GM19468 (cell line): ENCODE data around the gene CALN1.

Experiments
- ATAC-seq: cut with Tn5 transposase; IDR thresholded peaks from one replicate; pipeline ENCODE4 v1.9.1; 2021; ENCODE audit warnings: mild to moderate bottlenecking, moderate library complexity, moderate number of reproducible peaks; ENCODE audit not compliant: unreplicated experiment; ENCODE audit errors: extremely low read depth

The CALN1 gene

GRCh38 chr7:72017756-72018155, 394.4 kb downstream of the CALN1 start:
- no peak for ATAC-seq

- no peak for ATAC-seq
These were observed 395.6 kb downstream of the CALN1 start for GRCh38 chr7:72016574-72016973.

GRCh38 chr7:72015136-72015535, 397.0 kb downstream of the CALN1 start:
- no peak for ATAC-seq

- ATAC-seq = no peak
These were observed 405.1 kb downstream of the CALN1 start for GRCh38 chr7:72007018-72007417.

GRCh38 chr7:72003236-72003635, 408.9 kb downstream of the CALN1 start:
- ATAC-seq = no peak

- no peak for ATAC-seq
These were observed 416.0 kb downstream of the CALN1 start for GRCh38 chr7:71996141-71996540.

- ATAC-seq = no peak
These were observed 417.0 kb downstream of the CALN1 start for GRCh38 chr7:71995111-71995510.

GRCh38 chr7:71991586-71991985, 420.6 kb downstream of the CALN1 start:
- ATAC-seq = no peak

GRCh38 chr7:71990138-71990462, 422.0 kb downstream of the CALN1 start:
- no peak for ATAC-seq

- ATAC-seq = no peak
These were observed 423.9 kb downstream of the CALN1 start for GRCh38 chr7:71988201-71988600.

- no peak for ATAC-seq
These were observed 424.9 kb downstream of the CALN1 start for GRCh38 chr7:71987200-71987767.

- no peak for ATAC-seq
These were observed 427.8 kb downstream of the CALN1 start for GRCh38 chr7:71984348-71984747.

GRCh38 chr7:71982851-71983250, 429.3 kb downstream of the CALN1 start:
- ATAC-seq = no peak

GRCh38 chr7:71976645-71977044, 435.5 kb downstream of the CALN1 start:
- ATAC-seq = no peak

- ATAC-seq = no peak
These were observed 437.5 kb downstream of the CALN1 start for GRCh38 chr7:71974611-71975010.

GRCh38 chr7:71972534-71972933, 439.6 kb downstream of the CALN1 start:
- ATAC-seq = no peak

- no peak for ATAC-seq
These were observed 441.4 kb downstream of the CALN1 start for GRCh38 chr7:71970725-71971124.

GRCh38 chr7:71962636-71963035, 449.5 kb downstream of the CALN1 start:
- no peak for ATAC-seq

- no peak for ATAC-seq
These were observed 450.9 kb downstream of the CALN1 start for GRCh38 chr7:71961283-71961682.

- no peak for ATAC-seq
These were observed 470.0 kb downstream of the CALN1 start for GRCh38 chr7:71942115-71942514.

- no peak for ATAC-seq
These were observed 474.2 kb downstream of the CALN1 start for GRCh38 chr7:71937840-71938371.

GRCh38 chr7:71935674-71936073, 476.5 kb downstream of the CALN1 start:
- ATAC-seq = no peak

GRCh38 chr7:71933426-71933825, 478.7 kb downstream of the CALN1 start:
- no peak for ATAC-seq
